GM19324 (cell line): ENCODE measurements around the gene ZNF331.

ENCODE experiments used
- ATAC-seq: cut with Tn5 transposase; IDR thresholded peaks from one replicate; pipeline ENCODE4 v1.9.1; 2021; ENCODE audit warnings: mild to moderate bottlenecking, moderate library complexity; ENCODE audit not compliant: unreplicated experiment, low FRiP score

Gene ZNF331

GRCh38 chr19:53624771-53625545, 87.0 kb downstream of the ZNF331 start:
- ATAC-seq: no peak

- no peak for ATAC-seq
These were observed 88.5 kb downstream of the ZNF331 start for GRCh38 chr19:53626486-53626885.

GRCh38 chr19:53626976-53627375, 89.0 kb downstream of the ZNF331 start:
- ATAC-seq: no peak
